ENCODE data around the gene SRGN. TPM values are rescaled to one million over a fixed set of nuclear protein-coding genes. Genes with fewer than 3 reads are reported as not detected.
A peak's percentile ranks its signal among the peaks of the same experiment; 100 is the strongest.

SRGN gene
- total and polyA plus RNA-seq, 10 of the 15 experiments (the other 5 are each of a cell fraction or from before 2014, with no cell fraction given): 382 to 2,414 (median 885) TPM

DNA sequence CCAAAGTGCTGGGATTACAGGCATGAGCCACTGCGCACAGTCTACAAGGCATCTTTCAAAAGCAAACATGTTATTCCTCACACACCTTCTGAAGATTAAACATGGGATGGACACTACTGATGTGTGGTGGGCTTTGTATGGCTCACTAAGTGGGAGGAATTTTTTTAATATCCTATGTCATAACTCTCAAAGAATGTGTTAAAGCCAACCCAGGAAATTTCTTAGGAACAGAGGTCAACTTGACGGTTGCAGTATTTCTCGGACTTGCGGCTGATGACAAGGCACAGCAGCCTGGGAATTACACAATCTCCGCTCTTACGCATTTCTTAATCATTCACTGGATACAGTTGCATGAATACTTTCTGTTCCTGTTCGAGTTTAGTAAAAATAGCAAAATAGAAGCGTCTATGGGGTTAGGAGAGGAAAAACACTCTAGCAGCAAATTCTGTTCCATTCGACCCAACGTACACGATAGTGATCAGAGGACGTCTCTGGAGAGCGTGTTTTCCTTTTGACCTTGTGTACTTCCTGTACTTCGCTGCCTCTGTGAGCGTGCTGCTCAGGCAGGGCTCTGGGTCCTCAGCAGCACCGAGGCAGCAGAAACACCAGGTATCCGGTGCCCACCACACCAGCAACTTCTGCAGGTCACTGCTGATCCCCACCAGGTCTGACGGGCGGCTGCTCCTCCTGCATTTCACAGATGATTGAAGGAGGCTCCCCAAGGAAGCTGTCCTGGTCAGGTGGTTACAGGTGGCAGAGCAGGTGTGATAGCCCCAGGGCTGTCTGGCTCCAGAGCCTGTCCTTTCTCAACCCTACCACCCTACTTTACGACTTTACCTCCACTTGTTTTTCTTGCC lies 26.4 kb upstream of the SRGN start (continued):
- TF ChIP-seq, protein P1, sequence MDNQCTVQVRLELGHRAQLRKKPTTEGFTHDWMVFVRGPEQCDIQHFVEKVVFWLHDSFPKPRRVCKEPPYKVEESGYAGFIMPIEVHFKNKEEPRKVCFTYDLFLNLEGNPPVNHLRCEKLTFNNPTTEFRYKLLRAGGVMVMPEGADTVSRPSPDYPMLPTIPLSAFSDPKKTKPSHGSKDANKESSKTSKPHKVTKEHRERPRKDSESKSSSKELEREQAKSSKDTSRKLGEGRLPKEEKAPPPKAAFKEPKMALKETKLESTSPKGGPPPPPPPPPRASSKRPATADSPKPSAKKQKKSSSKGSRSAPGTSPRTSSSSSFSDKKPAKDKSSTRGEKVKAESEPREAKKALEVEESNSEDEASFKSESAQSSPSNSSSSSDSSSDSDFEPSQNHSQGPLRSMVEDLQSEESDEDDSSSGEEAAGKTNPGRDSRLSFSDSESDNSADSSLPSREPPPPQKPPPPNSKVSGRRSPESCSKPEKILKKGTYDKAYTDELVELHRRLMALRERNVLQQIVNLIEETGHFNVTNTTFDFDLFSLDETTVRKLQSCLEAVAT (IDR thresholded peaks at IDR 0.05): 0 out of 2 replicates have a peak, but pooled peaks have one; percentile 45
- TF ChIP-seq MEF2A (IDR thresholded peaks at IDR 0.05; ENCODE audit: insufficient read depth, low read depth, low read length) (no peak), ZZZ3 (IDR thresholded peaks at IDR 0.05; ENCODE audit: control insufficient read depth, insufficient read length, low read depth) (no peak), BRCA1 (IDR thresholded peaks at IDR 0.05; ENCODE audit: low read depth, low read length) (no peak), MXI1 (IDR thresholded peaks at IDR 0.05; ENCODE audit: low read depth, low read length) (no peak)

DNA sequence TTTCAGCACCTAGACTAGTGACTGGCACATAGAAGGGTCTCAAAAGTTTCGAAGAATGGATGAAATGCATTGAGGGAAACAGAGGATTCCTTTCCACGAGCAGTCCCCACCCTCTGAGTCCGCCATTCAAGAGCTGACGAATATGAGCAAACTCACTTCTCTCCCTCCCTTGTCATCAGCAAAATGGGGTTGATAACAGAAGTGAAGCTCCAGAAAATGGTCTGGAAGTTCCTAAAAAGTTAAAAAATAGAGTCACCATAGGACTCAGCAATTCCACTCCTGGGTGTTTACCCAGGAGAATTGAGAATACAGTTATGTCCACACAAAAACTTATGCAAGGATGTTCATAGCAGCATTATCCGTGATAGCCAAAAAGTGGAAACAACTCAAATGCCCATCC lies 25.0 kb upstream of the SRGN start:
- no TSS peak for BruUV-seq (replicated peaks)
- RAD21 ChIA-PET (ENCODE audit: unreplicated experiment): interaction anchor here (1.2 to 25.6 kb wide), 4 partner anchors 12 to 57 kb away, joined by 3 to 544 read pairs (median 100); partner anchors contain the start of gene SRGN
- in situ Hi-C loops (cut with MboI): no loop called here
- no peaks in the 10 kb centered on the region for H3K27me3 ChIP-seq (replicated peaks in 1 of 2; ENCODE audit: control insufficient read depth in 2 of 2, insufficient read depth in 2 of 2, low read length in 1 of 2)
- intact Hi-C loops (cut with micrococcal nuclease; ENCODE audit: unreplicated experiment): no loop called here
- H3K36me3 ChIP-seq (ENCODE audit: control insufficient read depth in 2 of 2, insufficient read depth in 2 of 2, low read length in 1 of 2): no peaks in the 10 kb centered on the region
- H3K79me2 ChIP-seq (ENCODE audit: control insufficient read depth, insufficient read depth, low read length): peaks cover 1% of the 10 kb centered on the region; the same call in 1 of the 2 replicates
- WGBS (ENCODE audit: insufficient coverage, insufficient replicate concordance, low lambda C conversion rate, missing lambda C conversion rate): 97% methylated on average over 5 of the region's 5 CpGs
- no peak overlapping the region for H3K4me2 ChIP-seq (ENCODE audit: control insufficient read depth, insufficient read depth)
- no peak overlapping the region for H2AFZ ChIP-seq (ENCODE audit: control insufficient read depth, low read depth, low read length)
- CTCF ChIA-PET: interaction anchor here (1.3 to 6.0 kb wide), 4 partner anchors 19 to 56 kb away, joined by 4 to 50 read pairs (median 6); partner anchors contain the start of gene SRGN
- H3K4me1 ChIP-seq (ENCODE audit: control insufficient read depth, insufficient read depth, low read length): peaks cover 36% of the 10 kb centered on the region
- TF ChIP-seq BACH1 (IDR thresholded peaks at IDR 0.05; ENCODE audit: borderline replicate concordance) (no peak), IRF4 (IDR thresholded peaks at IDR 0.05; ENCODE audit: low read depth, low read length) (no peak)
- TF ChIP-seq, protein P2, sequence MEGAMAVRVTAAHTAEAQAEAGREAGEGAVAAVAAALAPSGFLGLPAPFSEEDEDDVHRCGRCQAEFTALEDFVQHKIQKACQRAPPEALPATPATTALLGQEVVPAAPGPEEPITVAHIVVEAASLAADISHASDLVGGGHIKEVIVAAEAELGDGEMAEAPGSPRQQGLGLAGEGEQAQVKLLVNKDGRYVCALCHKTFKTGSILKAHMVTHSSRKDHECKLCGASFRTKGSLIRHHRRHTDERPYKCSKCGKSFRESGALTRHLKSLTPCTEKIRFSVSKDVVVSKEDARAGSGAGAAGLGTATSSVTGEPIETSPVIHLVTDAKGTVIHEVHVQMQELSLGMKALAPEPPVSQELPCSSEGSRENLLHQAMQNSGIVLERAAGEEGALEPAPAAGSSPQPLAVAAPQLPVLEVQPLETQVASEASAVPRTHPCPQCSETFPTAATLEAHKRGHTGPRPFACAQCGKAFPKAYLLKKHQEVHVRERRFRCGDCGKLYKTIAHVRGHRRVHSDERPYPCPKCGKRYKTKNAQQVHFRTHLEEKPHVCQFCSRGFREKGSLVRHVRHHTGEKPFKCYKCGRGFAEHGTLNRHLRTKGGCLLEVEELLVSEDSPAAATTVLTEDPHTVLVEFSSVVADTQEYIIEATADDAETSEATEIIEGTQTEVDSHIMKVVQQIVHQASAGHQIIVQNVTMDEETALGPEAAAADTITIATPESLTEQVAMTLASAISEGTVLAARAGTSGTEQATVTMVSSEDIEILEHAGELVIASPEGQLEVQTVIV (IDR thresholded peaks at IDR 0.05; ENCODE audit: borderline replicate concordance, partially characterized antibody): no peak
- H3K4me3 ChIP-seq: no peak overlapping the region
- no peaks in the 10 kb centered on the region for H3K9me3 ChIP-seq (replicated peaks; ENCODE audit: control insufficient read depth, insufficient read depth, low read length)
- H4K20me1 ChIP-seq (ENCODE audit: control insufficient read depth, insufficient read depth): no peaks in the 10 kb centered on the region
- no peak for ATAC-seq
- no peak overlapping the region for H3K27ac ChIP-seq (ENCODE audit: control insufficient read depth, insufficient read depth)
- no peak overlapping the region for H3K9ac ChIP-seq (ENCODE audit: control insufficient read depth, insufficient read depth, low read length)
- SMC1A ChIA-PET (ENCODE audit: uncharacterized antibody, unreplicated experiment): interaction anchor here (0.9 to 9.0 kb wide), 9 partner anchors 9 to 58 kb away, joined by 3 to 253 read pairs (median 4); partner anchors contain the start of gene SRGN
- DNase-seq (ENCODE audit: low read depth, low spot score): no peak
- POLR2A ChIA-PET: interaction anchor here (0.5 to 9.9 kb wide), 4 partner anchors 13 to 59 kb away, joined by 5 to 231 read pairs (median 44); no protein-coding TSS in a partner anchor
- FAIRE-seq: no peak

All from GM12878 (cell line).